GM11168 (cell line): ENCODE measurements around the gene RGS5.

Source experiments
- in situ Hi-C: fragments of 300-500 bp; cut with MboI; formaldehyde crosslinking; loops from one replicate; pipeline ENCODE4 v1.12.0; 2022; ENCODE audit warnings: low sequenced_read_pairs; ENCODE audit not compliant: unreplicated experiment

The RGS5 gene

GRCh38 chr1:163155606-163156005, 47.1 kb downstream of the RGS5 start:
- in situ Hi-C loops, result no loop called here

GRCh38 chr1:163148911-163149310, 53.8 kb downstream of the RGS5 start:
- in situ Hi-C loops, result no loop called here

- in situ Hi-C loops, result no loop called here
Measured at GRCh38 chr1:163147019-163147418, 55.7 kb downstream of the RGS5 start.

- in situ Hi-C loops, result no loop called here
Measured at GRCh38 chr1:163145435-163145834, 57.3 kb downstream of the RGS5 start.

- in situ Hi-C loops, result no loop called here
Measured at GRCh38 chr1:163144418-163144817, 58.3 kb downstream of the RGS5 start.

GRCh38 chr1:163142152-163142551, 60.6 kb downstream of the RGS5 start:
- in situ Hi-C loops, result no loop called here

- in situ Hi-C loops, result no loop called here
Measured at GRCh38 chr1:163141556-163141955, 61.2 kb downstream of the RGS5 start.

- in situ Hi-C loops, result no loop called here
Measured at GRCh38 chr1:163137556-163138265, 65.0 kb downstream of the RGS5 start.

GRCh38 chr1:163131981-163132380, 70.7 kb downstream of the RGS5 start:
- in situ Hi-C loops, result no loop called here

GRCh38 chr1:163130225-163130856, 72.4 kb downstream of the RGS5 start:
- in situ Hi-C loops, result no loop called here

- in situ Hi-C loops, result no loop called here
Measured at GRCh38 chr1:163128282-163128681, 74.4 kb downstream of the RGS5 start.

- in situ Hi-C loops, result no loop called here
Measured at GRCh38 chr1:163124812-163125211, 77.9 kb downstream of the RGS5 start.

GRCh38 chr1:163120372-163120771, 82.3 kb downstream of the RGS5 start:
- in situ Hi-C loops, result no loop called here

- in situ Hi-C loops, result no loop called here
Measured at GRCh38 chr1:163119707-163120106, 83.0 kb downstream of the RGS5 start.

GRCh38 chr1:163115887-163116286, 86.8 kb downstream of the RGS5 start:
- in situ Hi-C loops, result no loop called here

GRCh38 chr1:163107655-163108054, 95.1 kb downstream of the RGS5 start:
- in situ Hi-C loops, result no loop called here

GRCh38 chr1:163106364-163106987, 96.2 kb downstream of the RGS5 start:
- in situ Hi-C loops, result no loop called here

- in situ Hi-C loops, result no loop called here
Measured at GRCh38 chr1:163104385-163105099, 98.2 kb downstream of the RGS5 start.

- in situ Hi-C loops, result no loop called here
Measured at GRCh38 chr1:163102590-163102989, 100.1 kb downstream of the RGS5 start.

GRCh38 chr1:163095213-163095612, 107.5 kb downstream of the RGS5 start:
- in situ Hi-C loops, result no loop called here

- in situ Hi-C loops, result no loop called here
Measured at GRCh38 chr1:163094589-163094988, 108.1 kb downstream of the RGS5 start.
